Hematopoietic multipotent progenitor cell treated with erythropoietin and hydrocortisone succinate and interleukin-3 and kit ligand, for 8 days (in vitro differentiated cells): ENCODE data around the gene GBA2.

ENCODE experiments used
- DNase-seq: peaks from one replicate; pipeline ENCODE4 v3.0.0-alpha.2; 2015

The GBA2 gene

DNA sequence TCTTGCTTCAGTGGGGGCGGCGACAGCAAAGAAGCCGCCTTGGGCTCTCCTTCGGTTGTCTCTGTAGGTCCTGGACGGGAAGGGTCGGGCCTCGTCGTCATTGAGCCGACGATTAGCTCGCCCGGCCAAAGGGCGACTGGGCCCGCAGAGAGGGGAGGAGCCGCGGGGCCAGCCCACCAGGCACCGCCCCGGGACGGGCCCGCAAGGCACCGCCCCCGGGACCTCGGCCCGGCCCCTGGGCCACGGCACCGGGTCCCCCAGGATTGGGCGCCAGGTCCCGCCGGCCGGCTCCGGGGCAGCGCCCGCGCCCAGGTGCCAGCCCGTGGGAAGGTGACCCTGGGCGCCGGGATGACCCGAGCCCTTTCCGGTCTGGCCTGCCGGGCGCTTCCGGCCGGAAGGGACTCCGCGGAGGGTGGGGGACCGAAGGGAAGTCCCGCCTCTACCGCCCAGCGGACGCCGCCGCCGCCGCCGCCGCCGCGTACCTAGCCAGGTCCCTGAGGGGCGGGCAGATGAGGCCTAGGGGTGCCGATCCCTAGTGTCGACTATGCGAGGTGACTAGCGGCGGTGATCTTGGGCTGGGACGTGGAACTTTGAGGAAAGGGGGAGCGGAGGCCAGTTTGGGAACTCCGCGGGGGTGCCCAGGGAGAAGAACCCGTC, at the start of gene GBA2, which contains the start of gene RGP1:
GBA2 (minus strand) TSS at position 371 of the 657 bp plus-strand sequence. CDS start 524 bp downstream, outside the sequence.
RGP1 (plus strand) TSS at position 430 of the 657 bp plus-strand sequence. CDS start 469 bp downstream, outside the sequence.
- DNase-seq = peak; percentile 73

DNA sequence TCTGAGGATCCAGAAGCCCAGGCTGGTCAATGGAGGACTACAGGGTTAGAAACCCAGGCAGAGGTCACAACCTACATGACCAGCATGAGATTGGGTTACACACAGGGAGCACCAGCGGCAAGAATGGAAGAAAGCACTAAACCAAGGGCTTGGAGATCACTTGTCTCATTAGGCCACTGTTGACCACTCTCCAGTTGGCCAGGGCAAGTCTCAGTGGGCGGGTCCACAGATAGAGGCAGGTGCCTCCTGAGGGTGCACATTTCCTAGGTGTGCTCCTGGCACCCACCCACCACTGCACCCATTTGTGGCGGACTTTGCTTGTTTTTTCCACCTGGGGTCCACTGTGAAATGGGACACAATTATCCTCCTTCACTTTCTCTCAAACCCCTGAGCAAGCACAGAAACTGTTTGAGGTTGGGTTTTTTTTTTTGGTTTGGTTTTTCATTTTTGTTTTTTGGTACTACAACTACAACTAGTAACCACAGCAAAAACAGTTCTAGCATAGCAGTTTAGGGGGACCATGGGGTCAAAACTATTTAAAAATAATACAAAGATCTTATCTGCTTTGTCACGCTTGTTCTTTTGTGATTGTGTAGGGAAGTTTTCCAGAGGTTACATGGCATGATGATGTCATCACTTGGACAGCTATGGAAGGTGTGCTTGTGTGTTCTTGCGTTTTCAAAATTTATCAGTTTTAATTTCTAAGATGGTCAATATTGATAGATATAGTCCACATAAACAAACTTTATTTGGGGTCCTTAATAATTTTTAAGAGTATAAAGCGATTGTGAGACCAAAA, 48.5 kb upstream of the GBA2 start:
- no peak for DNase-seq

DNA sequence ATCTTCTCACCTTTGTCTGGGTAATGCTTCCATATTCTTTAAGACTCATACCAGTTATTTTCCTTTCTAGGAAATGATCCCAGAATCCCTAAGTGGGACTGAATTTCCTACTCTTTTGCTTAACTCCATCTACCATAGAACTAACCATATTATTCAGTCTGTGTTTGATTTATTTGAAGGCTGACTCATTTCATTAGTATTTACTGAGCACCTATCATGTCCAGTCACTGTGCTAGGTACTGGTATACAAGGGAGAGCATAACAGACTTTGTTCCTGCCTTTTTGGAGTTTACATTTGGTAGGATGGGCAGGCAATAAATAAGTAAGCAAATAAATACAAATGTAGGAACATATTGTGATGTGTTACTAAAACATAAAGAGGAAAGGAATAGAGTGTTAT, 46.7 kb upstream of the GBA2 start:
- no peak for DNase-seq

DNA sequence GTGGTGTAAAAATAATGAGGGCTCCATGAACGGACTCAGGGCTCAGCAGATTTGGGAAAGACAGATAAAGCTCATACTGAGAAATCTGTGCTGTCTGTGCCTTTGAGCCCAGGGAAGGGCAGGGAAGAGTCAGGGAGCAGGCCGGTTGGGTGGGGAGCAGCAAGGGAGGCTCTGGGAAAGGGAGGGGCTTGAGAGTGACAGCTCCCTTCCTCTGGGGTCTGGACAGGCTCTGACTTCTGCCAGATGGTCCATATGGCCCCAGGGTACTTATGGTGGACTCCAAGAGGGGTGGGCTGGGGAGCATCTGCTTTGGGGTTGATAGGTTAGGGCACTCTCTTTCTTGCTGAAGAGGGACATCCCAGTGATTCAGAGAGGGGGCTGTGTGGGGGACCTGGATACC, 44.4 kb upstream of the GBA2 start:
- no peak for DNase-seq

DNA sequence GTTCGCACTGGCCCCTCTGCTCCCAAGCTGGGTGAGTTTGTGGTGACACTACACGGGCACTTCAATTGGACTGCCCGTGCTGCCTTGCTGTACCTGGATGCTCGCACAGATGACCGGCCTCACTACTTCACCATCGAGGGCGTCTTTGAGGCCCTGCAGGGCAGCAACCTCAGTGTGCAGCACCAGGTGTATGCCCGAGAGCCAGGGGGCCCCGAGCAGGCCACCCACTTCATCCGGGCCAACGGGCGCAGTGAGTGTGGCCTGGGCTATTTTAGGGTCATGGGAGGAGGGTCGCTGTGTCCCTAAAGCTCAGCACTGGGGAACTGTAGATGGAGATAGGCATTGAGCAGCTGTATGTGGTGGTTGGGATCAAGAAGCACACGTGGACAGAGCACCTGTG, 43.8 kb upstream of the GBA2 start:
- DNase-seq = no peak

DNA sequence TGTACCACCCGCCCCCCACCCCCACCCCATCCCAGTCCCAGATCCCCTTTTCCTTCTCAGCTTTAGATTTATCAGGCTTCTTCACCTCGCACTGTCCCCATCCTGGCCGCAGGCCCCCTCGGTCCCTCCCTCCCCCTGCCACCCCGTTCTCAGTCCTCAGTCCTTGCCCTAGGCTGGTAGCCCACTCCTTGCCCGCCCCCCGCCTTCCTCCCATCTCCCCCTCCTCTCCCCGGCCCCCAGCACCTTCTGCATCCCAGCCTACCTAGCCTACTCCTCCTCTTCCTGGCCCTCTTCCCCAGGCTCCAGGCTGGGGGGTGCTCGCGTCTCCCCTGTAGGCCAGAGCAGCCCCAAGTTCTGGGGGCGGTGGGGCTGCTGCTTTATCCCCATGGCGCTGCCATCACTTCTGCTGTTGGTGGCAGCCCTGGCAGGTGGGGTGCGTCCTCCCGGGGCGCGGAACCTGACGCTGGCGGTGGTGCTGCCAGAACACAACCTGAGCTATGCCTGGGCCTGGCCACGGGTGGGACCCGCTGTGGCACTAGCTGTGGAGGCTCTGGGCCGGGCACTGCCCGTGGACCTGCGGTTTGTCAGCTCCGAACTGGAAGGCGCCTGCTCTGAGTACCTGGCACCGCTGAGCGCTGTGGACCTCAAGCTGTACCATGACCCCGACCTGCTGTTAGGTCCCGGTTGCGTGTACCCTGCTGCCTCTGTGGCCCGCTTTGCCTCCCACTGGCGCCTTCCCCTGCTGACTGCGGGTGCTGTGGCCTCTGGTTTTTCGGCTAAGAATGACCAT, 43.2 kb upstream of the GBA2 start:
- no peak for DNase-seq

DNA sequence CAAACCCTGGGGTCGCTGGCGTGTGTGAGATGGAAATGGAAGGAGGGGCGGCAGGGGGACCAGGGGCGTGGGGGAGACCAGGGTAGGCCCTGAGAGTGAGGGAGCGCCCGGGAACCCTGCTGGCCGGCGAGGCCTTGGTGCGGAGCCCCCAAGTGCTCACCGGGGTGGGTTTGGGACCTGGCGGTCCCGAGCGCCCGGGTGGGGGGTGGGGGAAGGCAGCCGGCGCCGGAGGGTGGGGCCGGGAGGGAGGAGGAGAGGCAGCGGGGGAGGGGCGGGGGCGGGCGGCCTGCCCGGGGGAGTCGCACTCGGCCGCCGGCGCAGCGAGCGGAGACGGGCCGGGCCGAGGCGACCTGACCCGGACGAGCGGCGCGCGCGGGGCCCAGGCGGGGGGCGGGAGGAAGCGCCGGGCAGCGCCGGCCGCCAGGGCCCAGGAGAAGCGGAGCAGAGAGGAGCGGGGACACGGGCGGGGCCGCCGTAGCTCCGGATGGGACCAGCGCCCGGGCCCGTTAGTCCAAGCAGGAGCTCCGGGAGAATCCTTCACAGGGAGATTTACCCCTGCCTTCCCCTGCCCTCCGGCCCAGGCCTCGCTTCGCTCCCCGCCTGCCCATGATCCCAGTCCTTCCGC, 42.4 kb upstream of the GBA2 start, which contains the start of gene NPR2:
NPR2 (plus strand) TSS at position 295 of the 625 bp plus-strand sequence. CDS start 818 bp downstream, outside the sequence.
- DNase-seq = no peak

DNA sequence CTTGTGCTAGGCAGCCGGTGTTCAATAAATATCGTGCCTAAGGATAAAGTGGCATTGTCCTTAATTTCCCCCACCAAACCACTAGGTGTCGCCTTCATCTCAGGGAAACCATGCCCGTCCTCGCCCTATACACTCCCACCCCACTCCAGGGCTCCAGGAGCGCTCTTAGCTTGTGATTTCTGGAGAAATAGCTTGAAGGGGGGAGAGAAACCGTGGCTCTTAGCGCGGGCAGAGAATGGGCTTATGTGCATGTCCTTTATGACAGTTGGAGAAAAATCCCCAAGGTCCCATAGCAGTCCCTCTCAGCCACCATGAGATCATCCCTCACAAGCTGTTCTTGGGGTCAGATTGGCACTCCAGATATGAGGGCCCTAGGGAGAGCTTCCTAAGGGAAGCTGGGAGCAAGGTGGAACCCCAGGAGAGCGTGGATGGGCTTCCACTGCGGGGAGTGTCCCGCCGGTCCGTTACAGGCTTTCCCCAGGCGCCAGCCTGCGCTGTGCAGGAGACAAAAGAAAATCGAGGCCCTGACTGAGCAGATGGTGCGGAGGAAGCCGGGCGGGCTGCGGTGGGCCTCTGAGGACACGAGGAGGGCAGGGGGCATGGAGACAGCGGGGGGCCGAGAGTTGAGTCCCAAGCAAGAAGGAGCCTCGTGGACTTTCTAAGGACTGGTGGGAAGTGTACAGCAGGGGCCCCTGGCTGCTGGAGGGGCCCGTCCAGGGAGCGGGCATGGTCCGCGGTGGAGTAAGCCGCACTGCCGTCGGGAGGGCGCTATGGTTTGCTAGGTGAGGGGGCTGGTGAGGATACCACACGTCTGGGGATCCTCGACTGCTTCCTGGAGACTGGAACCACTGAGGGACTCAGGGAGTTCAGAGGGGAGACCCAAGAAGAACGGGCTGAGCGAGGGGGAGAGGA, 41.6 kb upstream of the GBA2 start:
- DNase-seq = peak; percentile 78

DNA sequence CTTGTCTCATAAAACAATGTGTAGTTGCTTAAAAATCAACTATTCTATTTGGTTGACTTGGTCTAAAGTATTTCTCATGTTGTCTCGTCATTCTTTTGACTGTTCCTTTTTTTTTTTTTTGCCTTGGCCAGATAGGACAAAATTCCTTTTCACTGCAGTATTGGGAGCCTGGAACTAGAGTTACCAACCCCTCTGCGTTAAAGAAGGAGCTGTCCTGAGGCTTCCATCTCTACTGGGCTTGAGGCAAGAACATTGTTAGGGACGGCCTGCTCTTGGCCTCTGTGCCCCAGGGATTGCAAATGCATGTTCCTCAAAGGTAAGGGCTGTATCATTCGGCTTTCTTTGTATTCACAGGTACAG, 41.0 kb upstream of the GBA2 start:
- no peak for DNase-seq

DNA sequence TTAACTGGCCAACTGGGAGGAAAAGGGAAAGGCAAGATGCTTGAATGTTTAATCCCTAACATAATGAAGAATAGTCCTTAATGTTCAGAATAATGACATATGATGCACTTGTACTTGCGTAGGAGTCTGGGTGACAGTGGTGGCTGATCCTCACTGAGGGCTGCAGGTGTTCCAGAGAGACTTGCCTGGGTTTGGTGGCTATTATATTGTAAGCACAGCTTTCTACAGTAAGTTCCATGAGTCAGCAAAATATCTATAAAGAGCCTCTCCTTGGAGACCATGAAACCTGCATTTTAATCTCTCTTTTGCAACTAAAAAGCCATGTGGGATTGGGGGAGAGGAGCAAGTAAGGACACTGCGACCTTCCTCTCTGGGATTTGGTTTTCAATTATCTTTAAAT, 40.5 kb upstream of the GBA2 start:
- DNase-seq = no peak

DNA sequence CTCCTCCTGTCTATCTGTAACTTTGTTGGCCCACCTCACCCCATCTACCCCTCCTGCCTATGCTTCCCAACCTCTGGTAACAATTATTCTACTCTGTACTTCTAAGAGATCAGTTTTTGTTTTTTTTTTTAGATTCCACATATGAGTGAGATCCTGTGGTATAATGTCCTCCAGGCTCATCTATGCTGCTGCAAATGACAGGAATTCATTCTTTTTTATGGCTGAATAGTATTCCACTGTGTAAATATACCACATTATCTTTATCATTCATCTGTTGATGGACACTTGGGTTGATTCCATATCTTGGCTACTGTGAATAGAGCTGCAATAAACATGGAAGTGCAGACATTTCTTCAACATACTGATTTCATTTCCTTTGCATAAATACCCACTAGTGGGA, 34.4 kb upstream of the GBA2 start:
- no peak for DNase-seq

DNA sequence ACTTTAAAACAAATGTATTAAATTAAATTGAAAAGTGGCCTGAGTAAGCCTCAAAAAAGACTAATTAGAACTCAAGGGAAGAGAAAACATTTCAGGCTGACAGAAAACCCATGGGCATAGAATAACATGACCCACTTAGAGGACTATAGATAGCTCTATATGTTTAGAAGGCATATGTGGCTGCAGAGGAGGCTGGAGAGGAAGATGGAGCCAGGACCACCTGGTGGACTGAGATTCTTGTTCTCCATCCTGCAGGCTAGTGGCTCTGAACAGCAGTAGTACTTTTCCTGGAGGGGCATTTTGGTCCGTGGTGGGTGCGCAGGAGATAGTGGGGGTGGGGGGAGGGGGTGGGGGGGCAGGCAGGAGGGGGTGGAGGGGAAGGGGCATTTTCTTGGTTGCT, 32.0 kb upstream of the GBA2 start:
- DNase-seq = no peak

DNA sequence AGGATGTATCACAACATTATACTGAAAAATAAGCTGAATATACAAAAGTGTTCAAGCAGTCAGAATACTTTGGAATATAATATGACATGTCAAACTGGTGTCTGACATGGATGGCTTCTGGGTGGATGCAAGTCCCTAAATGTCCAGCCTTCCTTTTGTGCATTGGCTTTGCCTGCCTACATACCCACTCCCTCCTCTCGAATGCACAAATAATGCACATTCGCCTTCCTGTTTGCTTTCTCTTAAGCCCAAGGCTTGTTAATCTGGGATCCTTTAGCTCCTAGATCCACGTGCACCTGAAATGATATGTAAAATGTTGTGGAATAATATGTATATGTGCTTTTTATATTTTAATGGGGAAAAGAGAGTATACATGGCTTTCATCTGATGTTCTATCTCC, 29.5 kb upstream of the GBA2 start:
- no peak for DNase-seq

DNA sequence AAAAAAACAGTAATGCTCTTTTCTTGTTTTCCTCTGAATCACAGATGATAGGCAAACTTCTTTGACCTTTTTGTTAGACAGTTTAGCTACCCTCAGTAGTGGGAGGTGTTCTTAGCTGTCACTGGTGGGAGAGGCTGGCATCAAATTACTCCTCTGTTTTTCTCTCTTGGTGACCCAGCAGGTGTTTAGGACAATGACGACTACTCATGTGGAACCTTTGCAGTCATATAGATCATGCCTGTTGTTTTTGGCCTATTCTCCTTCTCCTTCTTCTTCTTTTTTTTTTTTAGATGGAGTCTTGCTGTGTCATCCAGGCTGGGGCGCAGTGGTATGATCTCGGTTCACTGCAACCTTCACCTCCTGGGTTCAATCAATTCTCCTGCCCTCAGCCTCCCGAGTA, 27.0 kb upstream of the GBA2 start:
- no peak for DNase-seq

DNA sequence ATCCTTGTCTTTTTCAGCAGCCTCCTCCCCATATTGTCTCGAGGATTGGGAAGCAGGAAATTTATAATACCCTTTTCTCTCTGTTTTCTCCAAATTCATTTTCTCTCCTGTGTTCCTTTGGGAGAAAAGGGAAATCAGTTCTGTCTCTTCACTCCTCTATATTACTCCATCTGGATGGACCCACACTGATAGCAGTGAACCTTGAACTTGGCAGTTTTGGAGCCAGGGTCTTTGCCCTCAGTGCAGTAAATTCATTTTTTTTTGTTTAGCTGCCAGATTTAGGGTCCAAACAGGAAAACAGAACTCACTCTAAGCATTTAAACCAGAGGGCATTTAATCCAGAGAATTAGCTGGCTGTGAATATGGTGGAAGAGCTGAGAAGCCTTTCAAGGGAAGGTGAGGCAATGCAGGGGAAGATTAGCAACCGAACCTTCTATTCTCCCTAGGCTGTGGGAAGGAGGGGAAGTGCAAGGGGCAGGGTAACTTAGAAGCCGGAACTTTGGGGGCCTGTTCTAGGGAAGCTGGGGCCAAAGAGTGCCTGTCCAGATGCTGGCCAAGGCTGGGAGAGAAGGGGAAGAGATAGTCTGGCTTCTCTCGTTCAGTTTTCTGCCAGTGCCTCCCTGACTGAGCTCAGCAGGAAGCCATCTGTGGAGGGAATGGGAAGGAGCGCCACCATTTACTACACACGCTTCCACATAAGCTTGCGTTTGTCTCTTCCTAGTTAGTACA, 26.0 kb upstream of the GBA2 start:
- DNase-seq = no peak

DNA sequence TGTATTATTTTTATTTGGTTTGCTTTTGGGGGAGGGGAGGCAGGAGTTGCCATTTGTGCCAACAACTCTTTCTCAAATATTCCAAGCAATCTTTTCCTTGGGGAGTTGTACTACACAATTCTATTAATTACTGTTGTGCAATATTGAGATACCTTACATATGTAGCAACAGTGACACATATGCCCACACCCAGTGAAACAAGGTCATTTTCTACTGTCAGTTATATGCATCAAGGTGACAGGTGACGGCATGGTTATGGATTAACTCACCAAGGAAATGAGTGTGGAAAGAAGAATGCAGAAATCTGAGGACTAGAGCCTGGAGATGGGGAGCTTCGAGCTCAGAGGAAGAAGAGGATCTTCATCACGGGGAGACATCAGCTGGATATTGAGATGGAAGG, 22.9 kb upstream of the GBA2 start:
- DNase-seq = no peak

DNA sequence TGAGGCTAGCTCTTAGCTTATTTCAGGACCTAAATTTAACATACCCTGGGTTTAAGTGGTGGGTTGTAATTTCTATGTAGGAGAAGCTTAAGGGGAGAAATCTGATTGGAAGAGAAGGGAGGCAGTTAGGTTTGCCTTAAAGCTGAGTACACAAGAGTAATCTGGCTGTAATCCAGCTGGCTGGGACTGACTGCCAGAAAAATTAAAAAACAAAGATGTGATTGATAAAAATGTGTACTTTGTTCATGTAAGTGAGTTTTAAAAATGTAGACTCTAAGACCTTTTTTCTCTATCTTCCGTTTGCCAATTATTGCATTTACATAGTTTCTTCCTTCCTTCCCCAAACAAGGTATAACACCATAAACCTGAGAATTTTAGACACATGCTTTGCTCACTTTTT, 22.5 kb upstream of the GBA2 start:
- DNase-seq = peak; percentile 65

DNA sequence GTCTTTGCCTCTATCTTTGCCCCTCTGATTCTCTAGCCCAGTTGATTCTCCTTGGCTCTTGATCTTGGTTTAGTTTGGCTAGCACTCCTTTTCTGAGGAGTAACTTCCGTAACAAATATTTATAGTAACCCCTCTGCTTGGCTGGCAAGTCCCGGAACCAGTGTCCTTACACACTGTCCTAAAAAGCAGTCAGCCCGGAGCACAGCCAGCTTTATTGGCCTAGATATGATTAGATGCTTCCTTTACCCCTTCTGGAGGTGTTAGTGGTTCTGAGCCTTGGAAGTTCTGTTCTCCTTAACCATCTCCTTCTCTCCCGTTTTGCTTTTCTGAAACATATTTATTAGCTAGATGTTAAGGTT, 22.0 kb upstream of the GBA2 start:
- no peak for DNase-seq

DNA sequence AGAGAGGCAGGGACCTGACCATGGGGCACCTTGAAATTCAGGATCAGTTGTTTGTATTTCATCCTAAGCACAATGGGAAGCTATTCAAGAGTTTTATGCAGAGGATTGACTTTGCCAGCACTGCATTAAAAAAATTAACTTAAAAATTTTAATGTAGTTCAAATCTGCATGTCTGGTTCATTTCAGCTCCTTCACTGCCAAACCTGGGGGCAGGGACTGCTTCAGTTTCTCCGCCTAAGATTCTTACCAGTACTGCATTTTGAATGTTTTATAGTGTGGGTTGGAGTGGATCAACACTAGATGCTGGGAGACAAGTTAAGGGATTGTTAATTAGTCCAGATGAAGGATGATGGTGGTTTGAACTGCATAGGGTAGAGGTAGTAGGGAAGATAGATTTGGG, 20.7 kb upstream of the GBA2 start:
- DNase-seq = no peak

DNA sequence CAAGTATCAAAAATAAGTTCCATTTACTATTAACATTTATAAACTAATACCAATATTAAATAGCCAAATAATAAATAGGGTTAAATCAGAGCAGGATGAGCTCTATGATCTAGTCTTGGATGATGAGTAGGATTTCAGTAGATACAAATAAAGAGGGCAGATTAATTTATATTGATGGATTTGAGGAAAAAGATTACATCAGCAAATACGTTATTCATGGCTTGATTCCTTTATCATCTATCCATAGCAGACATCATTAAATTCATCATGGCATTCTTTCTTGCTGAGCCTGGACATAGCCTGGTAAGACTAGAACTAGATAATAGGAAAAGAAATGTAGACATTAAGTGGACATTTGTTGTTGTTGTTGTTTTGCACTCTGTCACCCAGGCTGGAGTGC, 18.4 kb upstream of the GBA2 start:
- no peak for DNase-seq

DNA sequence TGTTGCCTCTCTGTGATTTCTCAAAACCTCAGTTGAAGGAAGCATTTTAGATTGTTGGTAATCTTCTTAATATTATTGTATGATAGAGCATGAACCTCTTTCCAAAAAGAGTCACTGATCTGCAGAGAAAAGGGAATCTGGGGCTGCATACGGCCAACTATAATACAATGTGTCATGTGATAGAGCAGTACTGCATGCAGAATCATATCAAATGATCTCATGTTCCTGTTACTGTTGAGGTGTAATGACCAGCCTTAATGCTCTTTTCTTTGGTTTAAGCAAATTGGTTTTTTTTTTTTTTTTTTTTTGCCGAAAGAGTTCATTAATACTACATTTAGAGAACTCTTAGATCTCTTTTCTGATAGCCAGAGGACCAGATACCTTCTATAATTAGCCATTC, 18.0 kb upstream of the GBA2 start:
- DNase-seq = no peak
